GM13976 (cell line): ENCODE data around the gene RESF1.

Source experiments
- DNase-seq: peaks from one replicate; pipeline ENCODE4 v3.0.0; 2012; ENCODE audit warnings: low spot score
- in situ Hi-C: fragments of 300-500 bp; cut with MboI; formaldehyde crosslinking; loops from one replicate; pipeline ENCODE4 v1.12.0; 2022; ENCODE audit warnings: low sequenced_read_pairs, mixed read lengths, inconsistent platforms; ENCODE audit not compliant: unreplicated experiment
- TF ChIP-seq, protein P1 (sequence below): IDR thresholded peaks from 2 replicates; pipeline ENCODE4 v1.5.1; 2012; ENCODE audit warnings: borderline replicate concordance, mild to moderate bottlenecking; ENCODE audit not compliant: insufficient read depth; ENCODE audit errors: extremely low read depth, missing control alignments, control extremely low read depth

RESF1 gene

DNA sequence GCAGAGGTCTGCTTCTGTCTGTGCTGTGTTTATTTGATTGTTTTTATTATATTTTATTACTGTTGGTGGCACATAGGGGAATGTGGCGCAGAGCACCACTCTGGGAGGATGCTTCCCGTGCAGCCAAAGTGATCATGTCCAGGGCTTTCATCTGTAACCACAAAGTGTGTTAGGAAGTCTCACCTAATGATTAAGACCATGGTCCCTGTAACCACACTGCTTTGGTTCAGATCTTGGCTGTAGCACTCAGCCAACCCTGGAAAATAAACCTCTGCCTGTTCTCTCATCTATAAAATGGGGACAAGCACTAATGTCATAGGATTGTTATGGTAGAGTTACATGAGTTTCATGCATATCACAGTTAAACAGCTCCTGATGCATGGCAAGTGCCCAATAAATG is 1.9 kb downstream of the RESF1 start:
- no peak for DNase-seq
- TF ChIP-seq, protein P1, sequence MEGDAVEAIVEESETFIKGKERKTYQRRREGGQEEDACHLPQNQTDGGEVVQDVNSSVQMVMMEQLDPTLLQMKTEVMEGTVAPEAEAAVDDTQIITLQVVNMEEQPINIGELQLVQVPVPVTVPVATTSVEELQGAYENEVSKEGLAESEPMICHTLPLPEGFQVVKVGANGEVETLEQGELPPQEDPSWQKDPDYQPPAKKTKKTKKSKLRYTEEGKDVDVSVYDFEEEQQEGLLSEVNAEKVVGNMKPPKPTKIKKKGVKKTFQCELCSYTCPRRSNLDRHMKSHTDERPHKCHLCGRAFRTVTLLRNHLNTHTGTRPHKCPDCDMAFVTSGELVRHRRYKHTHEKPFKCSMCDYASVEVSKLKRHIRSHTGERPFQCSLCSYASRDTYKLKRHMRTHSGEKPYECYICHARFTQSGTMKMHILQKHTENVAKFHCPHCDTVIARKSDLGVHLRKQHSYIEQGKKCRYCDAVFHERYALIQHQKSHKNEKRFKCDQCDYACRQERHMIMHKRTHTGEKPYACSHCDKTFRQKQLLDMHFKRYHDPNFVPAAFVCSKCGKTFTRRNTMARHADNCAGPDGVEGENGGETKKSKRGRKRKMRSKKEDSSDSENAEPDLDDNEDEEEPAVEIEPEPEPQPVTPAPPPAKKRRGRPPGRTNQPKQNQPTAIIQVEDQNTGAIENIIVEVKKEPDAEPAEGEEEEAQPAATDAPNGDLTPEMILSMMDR: no peak
- in situ Hi-C loops: no loop called here

- TF ChIP-seq, protein P1: no peak
- in situ Hi-C loops: no loop called here
- no peak for DNase-seq
Observed at GRCh38 chr12:31962076-31962475, 2.9 kb downstream of the RESF1 start.

- TF ChIP-seq, protein P1: no peak
- in situ Hi-C loops: no loop called here
- DNase-seq: no peak
Observed at GRCh38 chr12:31964280-31964679, 5.1 kb downstream of the RESF1 start.

DNA sequence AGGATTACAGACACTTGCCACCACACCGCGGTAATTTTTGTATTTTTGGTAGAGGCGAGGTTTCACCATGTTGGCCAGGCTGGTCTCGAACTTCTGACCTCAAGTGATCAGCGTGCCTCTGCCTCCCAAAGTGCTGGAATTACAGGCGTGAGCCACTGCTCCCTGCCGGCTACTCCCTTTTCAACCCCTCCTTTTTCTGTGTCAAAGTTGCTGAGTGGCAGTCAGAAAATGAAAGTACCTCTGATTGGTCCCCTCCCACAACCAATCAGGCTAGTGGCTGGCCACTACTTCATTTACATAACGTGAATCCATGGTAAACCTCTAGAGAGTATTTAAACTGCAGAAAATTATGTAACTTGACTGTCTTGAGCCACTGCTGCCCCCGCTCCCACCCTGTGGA is 5.9 kb downstream of the RESF1 start:
- in situ Hi-C loops: no loop called here
- TF ChIP-seq, protein P1: no peak
- DNase-seq: no peak

GRCh38 chr12:31966558-31967205 is 7.5 kb downstream of the RESF1 start:
- no peak for DNase-seq
- in situ Hi-C loops: no loop called here
- TF ChIP-seq, protein P1: no peak

DNA sequence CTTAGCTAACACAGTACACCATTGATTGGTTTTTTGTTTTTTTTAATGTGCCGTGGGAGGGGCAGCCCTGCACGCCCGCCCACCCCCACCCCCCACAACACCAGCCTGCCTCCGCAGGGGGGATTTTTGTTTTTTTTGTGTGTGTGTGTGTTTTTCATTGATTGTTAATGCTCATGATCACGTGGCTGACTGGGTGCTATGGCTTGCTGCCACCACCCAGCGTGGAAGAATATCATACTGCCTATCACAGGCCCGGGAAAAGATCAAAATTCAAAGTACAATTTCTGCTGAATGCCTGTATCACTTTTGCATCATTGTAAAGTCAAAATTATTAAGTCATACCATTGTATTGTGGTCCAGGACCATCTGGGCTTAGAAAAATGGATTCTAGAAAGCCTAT is 8.3 kb downstream of the RESF1 start:
- TF ChIP-seq, protein P1: no peak
- in situ Hi-C loops: no loop called here
- DNase-seq: no peak
